ENCODE results near the gene DISC1.

- TF ChIP-seq CTCF (IDR thresholded peaks at IDR 0.05): no peak
- no peak for TF ChIP-seq POLR2A (IDR thresholded peaks at IDR 0.05)
These were observed 312.1 kb downstream of the DISC1 start for GRCh38 chr1:231938711-231939110.
